GM12891 (cell line): ENCODE data around the gene PNLIPRP2.

Experiments used
- POLR2A ChIP-seq: IDR thresholded peaks from 2 replicates; pipeline ENCODE4 v1.6.1; 2011; ENCODE audit warnings: low read depth, low read length, control low read depth
- POLR2AphosphoS5 ChIP-seq: IDR thresholded peaks from 2 replicates; pipeline ENCODE4 v1.6.1; 2011; ENCODE audit warnings: low read depth, low read length, control low read depth
- TAF1 ChIP-seq: IDR thresholded peaks from 2 replicates; pipeline ENCODE4 v1.6.1; 2011; ENCODE audit warnings: low read depth, low read length, control low read depth

DNA sequence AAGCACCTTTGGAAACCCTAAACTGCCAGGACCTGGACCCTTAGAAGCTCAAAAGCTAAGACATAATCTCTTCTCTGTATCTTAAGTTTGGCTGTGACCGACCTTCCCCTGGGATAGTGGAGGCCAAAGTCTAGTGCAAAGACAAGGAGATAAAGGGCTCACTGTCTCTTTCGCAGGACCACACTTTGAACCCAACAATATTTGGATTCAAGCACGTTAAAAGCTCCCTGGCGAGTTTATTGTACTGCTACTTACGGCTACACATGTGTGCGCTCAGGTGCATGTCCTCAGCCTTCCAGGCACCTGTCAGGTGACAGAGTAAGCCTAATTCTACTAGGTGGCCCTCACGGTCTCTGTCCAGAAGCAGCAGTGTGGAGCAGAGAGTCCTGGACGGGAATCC lies 55.9 kb downstream of the PNLIPRP2 start:
- TF ChIP-seq POLR2AphosphoS5 (no peak), TAF1 (no peak), POLR2A (no peak)
